Measurements from ENCODE around the gene MYO9B. TPM values are rescaled to one million over a fixed set of nuclear protein-coding genes. Genes with fewer than 3 reads are reported as not detected.

Gene MYO9B
- total RNA-seq, 4 donors from 2014 or later, result 72.0 to 158 (median 82.8) TPM

DNA sequence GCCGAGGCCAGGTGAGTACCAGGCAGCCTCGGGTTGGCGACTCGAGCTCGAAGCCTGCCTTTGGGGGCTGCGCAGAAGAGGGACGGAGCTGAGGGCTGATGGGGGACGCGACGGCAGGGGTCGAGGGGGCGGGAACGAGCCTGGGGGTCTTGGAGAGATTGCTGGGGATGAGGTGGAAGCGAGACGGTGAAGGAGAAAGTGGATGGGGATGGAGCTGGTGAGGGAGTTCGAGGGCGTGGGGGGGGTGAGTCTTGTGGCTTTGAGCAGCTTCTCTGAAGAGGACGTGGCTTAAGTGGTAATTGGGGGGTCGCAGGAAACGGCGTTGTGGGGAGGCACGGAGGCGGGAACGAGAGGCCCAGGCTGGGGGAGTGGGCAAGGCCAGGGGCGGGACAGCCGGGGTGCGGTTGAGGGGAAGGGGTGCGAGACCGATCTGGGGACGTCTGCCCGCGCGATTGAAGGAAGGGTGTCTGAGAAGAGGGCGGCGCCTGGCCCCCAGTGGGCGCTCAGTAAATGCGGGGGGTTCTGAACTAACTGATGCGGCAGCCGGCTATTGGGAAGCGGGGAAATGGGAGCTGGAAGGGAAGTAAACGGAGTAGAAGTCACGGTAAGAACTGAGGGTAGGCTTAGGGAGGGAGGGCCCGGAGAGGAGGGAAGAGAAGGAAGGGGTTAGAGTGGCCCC, 426 bp downstream of the MYO9B start:
- TF ChIP-seq, protein P1, sequence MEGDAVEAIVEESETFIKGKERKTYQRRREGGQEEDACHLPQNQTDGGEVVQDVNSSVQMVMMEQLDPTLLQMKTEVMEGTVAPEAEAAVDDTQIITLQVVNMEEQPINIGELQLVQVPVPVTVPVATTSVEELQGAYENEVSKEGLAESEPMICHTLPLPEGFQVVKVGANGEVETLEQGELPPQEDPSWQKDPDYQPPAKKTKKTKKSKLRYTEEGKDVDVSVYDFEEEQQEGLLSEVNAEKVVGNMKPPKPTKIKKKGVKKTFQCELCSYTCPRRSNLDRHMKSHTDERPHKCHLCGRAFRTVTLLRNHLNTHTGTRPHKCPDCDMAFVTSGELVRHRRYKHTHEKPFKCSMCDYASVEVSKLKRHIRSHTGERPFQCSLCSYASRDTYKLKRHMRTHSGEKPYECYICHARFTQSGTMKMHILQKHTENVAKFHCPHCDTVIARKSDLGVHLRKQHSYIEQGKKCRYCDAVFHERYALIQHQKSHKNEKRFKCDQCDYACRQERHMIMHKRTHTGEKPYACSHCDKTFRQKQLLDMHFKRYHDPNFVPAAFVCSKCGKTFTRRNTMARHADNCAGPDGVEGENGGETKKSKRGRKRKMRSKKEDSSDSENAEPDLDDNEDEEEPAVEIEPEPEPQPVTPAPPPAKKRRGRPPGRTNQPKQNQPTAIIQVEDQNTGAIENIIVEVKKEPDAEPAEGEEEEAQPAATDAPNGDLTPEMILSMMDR (IDR thresholded peaks at IDR 0.05; ENCODE audit: low read depth), result no peak

DNA sequence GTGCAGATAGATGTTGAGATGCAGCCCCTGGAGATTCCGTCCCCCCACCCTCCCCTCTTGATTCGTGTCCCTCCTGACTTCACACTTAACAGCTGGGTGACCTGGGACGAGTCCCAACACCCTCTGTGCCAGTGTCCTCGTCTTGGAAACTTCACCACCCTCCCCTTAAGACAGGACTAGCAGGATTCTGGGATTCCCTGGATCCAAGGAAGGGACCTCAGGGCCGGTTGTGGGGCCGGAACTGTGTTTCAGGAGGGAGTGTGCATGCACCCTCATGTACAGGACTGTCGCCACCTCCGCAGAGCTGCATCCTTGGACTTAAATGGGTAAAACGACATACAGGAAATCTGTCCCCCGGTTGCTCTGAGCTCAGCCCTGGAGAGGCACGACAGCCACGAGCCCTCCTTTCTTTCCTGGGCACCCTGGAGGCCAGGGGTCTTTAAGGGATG, 990 bp downstream of the MYO9B start:
- TF ChIP-seq, protein P1 (IDR thresholded peaks at IDR 0.05; ENCODE audit: low read depth), result no peak

DNA sequence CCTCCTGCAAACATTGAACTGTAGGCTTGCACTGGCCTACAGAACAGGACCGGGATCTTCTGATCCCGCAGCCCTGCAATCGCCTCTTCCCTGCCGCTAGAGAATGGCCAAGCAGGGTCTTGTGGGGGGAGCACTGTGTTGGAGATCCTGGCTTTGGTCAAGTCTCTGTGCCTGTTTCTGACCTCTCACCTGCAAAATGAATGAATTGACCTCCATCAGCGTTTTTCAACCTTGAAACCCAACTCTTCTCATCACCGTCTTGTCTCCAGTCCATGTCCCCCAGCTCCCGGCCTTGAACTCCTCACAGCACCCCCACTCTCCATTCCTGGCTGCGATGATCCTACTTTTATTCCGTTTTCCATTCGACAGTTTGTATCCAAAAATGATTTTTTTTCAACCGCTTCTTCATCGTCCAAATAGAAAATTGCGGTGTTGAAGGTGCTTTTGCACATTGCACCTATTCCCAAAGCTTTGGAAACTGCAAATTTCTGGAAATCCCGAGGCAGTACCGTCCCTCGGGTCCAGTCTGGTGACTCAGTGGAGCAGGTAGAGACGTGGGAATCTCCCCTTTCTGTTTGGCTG, 2.0 kb downstream of the MYO9B start:
- TF ChIP-seq, protein P1 (IDR thresholded peaks at IDR 0.05; ENCODE audit: low read depth), result no peak

DNA sequence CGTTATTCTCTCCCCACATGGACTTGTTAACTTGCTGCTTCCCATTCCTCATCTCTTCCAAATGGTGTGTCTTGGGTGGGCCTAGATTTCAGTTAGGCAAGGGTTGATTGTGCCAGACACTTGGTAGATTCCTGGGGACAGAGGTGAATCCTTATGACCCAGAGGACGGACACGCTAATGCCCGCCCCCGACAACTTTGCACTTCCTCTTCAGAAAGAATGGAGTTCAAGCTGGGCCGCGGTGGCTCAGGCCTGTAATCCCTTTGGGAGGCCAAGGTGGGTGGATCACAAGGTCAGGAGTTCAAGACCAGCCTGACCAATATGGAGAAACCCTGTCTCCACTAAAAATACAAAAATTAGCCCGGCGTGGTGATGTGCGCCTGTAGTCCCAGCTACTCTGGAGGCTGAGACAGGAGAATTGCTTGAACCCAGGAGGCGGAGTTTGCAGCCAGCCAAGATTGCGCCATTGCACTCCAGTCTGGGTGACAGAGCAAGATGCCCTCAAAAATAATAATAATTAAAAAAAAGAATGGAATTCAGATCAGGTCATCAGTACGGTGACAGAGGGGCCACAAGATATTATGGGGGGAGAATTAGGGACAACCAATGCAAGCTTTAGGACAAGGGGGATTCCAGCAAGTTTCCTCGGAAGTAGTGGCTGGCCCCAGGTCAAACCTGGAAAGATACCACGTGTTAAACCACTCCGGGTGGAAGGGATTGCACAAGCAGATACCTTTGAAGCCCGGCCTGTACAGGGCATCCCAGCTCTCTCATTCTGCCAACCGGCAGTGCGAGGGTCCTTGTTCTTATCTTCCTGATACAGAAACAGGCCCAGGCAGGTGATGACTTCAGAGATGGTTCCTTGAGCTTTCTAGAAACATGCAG, 2.7 kb downstream of the MYO9B start:
- TF ChIP-seq, protein P1 (IDR thresholded peaks at IDR 0.05; ENCODE audit: low read depth), result no peak

DNA sequence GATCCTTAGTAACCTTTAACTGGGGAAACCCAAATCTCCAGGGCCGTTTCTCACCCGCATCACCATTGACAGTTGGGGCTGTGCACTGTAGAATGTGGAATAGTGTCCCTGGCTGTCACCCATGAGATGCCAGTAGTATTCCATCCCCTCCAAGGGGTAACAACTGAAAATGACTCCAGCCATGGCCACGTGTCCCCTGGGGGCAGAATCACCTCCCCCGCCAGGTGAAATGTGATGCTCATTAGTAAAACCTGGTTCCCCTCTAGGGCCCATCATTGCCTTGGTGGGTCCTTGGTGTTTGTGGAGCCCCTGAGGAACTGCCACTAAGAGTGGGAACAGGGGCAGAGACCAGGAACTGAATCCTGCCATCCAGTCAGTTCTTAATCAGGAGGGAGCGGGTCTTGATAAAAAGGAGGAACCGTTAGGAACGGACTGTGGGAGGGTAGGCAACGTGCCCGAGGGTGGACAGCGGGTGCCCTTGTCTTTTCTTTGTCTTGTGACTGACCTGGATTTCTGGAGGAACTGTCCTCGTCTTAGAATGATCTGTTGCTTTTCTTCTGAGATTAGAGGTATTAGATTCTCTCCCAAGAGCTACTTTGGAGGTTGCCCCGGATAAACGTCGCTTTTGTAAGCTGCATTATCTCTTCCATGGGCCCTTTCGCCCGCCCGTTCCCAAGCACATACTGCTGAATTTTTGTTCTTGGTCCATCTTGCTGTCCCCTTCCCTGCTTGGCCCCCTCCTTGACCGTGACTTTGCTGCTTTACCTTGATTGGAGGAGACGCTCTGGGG, 3.5 kb downstream of the MYO9B start:
- TF ChIP-seq, protein P1 (IDR thresholded peaks at IDR 0.05; ENCODE audit: low read depth), result no peak

DNA sequence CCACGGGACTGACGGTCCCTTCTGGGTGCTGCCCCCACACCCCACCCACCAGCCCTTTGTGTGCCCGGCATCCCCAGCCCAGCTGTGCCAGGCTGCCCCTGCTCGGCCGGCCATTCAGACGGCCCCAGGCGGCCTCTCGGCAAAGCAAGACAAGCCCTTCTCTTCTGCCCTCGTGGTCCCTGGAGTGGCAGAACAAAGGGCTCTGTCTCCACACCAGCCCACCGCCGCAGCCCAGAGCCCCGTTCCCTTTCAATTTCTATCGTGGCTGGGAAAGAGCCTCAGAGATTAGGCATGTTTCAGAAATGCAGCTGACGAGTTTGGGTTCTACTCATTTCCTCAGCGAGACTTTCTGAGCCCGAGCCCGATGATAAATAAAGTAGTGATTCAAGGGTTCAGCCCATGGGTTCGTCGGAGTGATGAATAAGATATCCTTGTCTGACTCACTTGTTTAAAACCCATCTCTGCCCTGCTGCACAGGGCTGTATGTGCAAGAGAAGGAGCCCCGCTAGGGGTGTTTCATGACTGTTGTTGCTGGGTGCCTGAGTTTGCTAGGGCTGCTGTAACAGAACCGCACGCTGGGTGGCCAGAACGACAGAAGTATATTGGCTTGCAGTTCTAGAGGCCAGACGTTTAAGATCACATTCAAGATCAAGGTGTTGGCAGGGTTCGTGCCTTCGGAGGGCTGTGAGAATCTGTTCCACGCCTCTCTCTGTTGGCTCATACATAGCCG, 4.3 kb downstream of the MYO9B start:
- TF ChIP-seq, protein P1 (IDR thresholded peaks at IDR 0.05; ENCODE audit: low read depth), result no peak

All from subcutaneous adipose tissue (tissue), 4 donors.